Activated gamma-delta T cell treated with Interleukin-2 at 50 U/mL for 16 hours (primary cell): ENCODE results near the gene C1GALT1.
"Not testable (repeated sequence)": the region's sequence is repeated elsewhere in the genome, so short reads cannot be mapped to it uniquely, and the experiment has no call there.

Source experiments
- DNase-seq: peaks from one replicate; pipeline ENCODE4 v3.0.0-alpha.2; 2020

C1GALT1 gene

DNA sequence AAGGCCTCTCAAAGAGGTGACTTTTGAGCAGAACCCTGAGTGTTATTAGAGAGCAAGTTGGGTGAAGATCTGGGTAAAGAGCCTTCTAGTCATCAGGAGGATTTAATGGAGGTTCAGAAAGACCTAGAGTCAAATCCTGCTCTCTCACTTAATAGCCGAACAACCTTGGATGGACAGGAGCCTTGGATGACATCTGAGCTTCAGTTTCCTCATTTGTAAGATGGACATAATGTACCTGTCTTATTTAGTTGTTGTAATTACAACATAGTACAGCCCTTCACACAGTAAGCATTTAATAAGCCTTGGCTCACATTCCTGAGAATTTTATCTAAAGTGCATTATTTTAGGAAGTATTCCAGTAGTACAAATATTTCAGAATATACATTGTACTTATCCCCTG is 57.0 kb downstream of the C1GALT1 start:
- no peak for DNase-seq

DNA sequence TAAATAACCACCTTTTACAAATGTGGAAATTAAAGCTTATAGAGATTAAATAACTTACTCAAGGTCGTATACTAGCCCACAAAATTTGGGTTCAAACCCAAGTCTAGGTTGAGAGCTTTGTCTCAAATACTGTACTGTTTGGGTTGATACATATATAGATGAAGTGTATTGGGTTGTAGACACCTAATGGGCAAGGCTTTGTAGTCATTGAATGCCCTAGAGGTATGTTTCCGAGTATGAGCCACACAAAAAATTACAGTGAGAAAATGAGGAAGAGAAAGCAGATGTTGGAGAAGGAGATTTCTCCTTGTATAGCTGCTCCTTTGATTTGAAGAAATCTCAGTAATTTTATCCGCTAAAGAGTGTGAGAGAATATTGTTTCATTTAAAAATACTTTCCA is 60.6 kb downstream of the C1GALT1 start:
- DNase-seq, result no peak

DNA sequence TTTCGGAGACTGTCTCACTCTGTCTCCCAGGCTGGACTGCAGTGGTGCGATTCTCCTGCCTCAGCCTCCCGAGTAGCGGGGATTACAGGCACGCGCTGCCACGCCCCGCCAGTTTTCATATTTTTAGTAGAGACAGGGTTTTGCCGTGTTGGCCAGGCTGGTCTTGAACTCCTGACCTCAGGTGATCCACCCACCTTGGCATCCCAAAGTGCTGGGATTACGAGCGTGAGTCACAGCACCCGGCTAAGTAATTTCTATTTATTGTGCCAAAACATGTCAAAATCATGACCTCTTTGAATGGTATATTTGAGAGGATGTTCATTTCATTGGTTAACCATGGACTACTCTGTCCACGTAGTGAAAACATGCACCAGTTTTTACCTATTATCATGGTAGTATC is 62.9 kb downstream of the C1GALT1 start:
- DNase-seq, result not testable (repeated sequence)

DNA sequence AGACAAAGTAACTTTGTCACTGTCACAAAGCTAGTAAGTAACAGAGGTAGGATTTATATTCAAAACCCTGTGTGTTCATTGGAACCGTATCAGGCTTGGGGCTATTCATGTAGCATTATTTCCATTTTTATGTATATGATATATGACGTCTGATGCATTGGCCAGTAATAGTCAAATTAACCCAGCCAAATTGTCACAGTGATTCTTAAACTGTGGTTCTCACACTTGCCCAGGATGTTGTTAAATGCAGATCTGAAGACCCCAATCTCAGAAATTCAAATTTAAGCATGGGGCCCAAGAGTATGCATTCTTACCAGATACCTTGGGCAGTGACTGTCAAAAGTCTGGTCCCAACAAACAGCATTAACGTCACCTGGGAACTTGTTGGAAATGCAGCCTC is 63.9 kb downstream of the C1GALT1 start:
- no peak for DNase-seq

GRCh38 chr7:7247658-7248057 is 65.3 kb downstream of the C1GALT1 start:
- DNase-seq, result no peak

DNA sequence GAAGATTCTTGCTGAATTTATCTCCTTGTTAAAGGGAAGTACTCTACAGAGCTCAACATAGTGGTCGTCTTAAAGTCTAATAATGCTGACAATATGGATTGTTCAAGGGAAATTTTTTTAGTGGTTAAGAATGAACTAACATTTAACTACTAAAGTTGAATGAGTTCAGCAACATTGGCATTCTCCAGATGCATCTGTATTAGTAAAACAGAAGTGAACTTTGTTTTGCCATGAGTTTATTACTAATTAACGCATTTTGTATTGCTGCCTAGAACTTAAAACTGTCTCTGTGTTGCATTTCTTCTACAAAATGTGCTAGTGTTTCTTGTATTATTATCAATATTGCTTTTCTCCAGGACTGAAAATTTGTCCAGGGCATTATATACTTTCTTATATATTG is 67.5 kb downstream of the C1GALT1 start:
- no peak for DNase-seq

DNA sequence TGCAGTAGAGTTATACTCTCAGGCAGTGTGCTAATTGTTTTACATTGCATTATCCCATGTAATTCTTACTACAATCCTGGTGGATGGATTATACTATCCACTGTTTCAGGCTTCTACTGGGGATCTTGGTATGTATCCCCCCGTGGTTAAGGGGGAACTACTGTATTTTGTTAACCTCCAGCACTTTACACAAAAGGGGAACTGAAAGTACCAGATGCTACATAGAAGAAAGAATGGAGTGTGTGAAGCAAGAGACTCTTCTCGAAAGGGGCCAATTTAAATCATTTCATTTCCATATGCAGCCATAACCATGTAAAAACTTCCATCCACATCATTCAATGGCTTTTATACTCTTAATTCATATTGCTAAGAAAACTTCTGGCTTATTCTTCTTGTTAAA is 69.4 kb downstream of the C1GALT1 start:
- no peak for DNase-seq

DNA sequence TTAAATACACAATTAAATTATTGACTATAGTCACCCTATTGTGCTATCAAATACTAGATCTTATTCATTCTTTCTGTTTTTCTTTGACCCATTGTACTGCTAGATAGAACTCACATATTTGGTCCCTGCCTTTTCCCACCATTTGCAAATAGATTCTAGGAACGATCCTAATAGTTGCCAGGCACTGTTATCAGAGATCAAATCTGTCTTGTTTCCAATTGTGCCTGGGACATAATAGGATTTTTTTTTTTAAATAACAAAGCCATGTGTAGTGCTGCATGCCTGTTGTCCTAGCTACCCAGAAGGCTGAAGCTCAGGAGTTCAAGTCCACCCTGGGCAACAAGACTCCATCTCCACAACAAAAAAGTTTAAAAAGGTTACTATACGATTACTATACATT is 72.0 kb downstream of the C1GALT1 start:
- DNase-seq, result no peak

GRCh38 chr7:7254908-7255307 is 72.6 kb downstream of the C1GALT1 start:
- no peak for DNase-seq

GRCh38 chr7:7256731-7257274 is 74.5 kb downstream of the C1GALT1 start:
- no peak for DNase-seq

- no peak for DNase-seq
These were observed 75.8 kb downstream of the C1GALT1 start for GRCh38 chr7:7257899-7258692.

DNA sequence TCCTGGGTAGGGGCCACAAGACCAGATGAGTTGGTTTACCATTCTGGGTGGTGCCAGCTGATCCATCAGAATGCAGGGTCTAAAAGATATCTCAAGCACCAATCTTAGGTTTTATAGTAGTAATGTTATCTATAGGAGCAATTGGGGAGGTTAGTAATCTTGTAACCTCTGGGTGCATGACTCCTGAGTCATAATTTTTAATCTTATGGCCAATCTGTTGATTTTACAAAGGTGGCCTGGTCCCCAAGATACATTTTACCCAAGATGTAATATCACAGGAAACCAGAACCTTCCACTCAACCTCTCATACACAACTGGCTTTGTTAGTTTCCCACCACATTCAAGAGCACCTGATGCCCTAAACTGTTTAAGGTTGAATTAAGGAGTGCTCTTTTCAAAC is 79.5 kb downstream of the C1GALT1 start:
- no peak for DNase-seq

DNA sequence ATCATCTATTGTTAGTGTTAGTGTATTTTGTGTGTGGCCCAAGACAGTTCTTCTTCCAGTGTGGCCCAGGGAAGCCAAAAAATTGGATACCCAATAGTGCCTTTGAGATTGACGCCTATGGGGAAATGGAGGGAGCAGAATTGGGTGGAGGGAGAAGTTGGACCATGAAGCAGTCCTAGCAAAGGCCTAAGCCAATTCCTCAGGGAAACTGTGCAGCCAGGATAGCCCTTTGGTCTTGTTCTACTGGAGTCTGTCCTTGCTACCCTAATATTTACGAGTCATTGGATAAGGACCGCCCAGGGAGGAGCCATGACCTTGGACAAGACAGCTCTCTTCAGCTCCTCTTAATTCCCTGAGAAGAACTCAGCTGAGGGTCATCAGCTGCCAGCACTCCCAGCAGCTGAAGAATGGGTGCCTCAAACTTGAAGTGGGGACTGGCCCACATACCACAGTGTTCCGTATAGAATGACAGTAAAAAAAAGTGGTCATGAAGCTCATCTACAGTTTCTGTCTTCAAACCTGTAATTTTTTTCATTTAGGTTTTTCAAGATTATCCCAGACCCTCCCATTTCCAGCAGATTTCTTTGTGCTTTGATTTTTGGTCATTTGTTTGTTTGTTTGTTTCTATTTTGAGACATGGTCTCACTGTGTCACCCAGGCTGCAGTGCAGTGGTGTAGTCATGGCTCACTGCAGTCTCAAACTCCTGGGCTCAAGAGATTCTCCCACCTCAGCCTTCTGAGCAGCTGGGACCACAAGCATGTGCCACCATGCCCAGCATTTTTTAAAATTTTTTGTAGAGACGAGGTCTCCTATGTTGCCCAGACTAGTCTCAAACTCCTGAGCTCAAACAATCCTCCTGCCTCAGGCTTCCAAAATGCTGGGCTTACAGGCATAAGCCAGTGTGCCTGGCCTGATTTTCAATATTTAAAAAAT is 81.2 kb downstream of the C1GALT1 start:
- DNase-seq, result no peak

- no peak for DNase-seq
These were observed 82.1 kb downstream of the C1GALT1 start for GRCh38 chr7:7264306-7265040.

- DNase-seq, result no peak
These were observed 83.0 kb downstream of the C1GALT1 start for GRCh38 chr7:7265081-7266075.

- DNase-seq, result no peak
These were observed 84.0 kb downstream of the C1GALT1 start for GRCh38 chr7:7266257-7266881.

- no peak for DNase-seq
These were observed 88.9 kb downstream of the C1GALT1 start for GRCh38 chr7:7271094-7271874.

- no peak for DNase-seq
These were observed 90.0 kb downstream of the C1GALT1 start for GRCh38 chr7:7272294-7272693.

DNA sequence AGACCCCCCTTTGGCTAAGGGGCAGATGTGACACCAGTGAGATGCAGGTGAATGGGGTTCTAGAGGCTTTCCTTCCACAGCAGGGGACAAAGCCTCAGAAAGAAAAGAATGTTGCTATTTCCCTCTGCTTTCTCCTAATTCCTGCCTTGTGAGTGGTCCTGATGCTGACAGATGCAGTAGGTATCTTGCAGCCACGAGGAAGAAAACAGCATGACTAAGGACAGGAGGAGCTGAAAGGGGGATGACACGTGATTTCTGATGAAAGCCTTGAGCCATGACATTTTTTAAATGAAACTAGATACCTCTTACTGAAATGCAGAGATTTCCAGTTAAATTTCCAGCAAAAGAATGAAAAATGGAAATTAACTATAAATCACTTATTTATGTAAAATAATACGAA is 92.4 kb downstream of the C1GALT1 start:
- DNase-seq, result no peak

DNA sequence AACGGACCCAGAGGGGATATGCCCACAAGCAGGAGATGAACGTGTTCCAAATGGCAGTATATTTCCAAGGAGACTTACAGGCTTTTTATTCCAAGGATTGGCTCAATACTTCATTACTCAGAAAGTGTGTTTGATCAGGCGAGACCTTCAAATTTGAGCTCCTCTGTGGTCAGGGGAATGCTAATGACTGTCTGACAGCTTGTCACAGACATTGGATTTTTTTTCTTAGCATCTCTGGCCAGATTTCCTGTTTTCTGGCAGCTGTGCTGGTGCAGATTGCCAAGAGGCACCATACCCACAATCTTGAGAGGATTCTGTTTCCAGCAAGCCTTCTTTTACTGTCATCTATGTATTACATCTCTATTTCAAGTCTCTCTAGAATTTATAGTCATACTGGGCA is 93.8 kb downstream of the C1GALT1 start:
- no peak for DNase-seq
